Type B pancreatic cell (in vitro differentiated cells): Measurements from ENCODE around the gene TEAD1. TPM values are rescaled to one million over a fixed set of nuclear protein-coding genes. Genes with fewer than 3 reads are reported as not detected.

ENCODE experiments used
- DNase-seq: peaks from one replicate; pipeline ENCODE4 v3.0.0; 2021; ENCODE audit warnings: mixed read lengths; ENCODE audit not compliant: unreplicated experiment; ENCODE audit errors: extremely low spot score
- H3K27ac Mint-ChIP-seq: 2 replicates; pipeline ENCODE4 v1.8.0; 2021; ENCODE audit warnings: mild to moderate bottlenecking, mixed read lengths
- H3K27me3 Mint-ChIP-seq: 2 replicates; pipeline ENCODE4 v1.8.0; 2021; ENCODE audit warnings: mixed read lengths
- H3K36me3 Mint-ChIP-seq: 2 replicates; pipeline ENCODE4 v1.8.0; 2021; ENCODE audit warnings: mixed read lengths
- H3K4me1 Mint-ChIP-seq: one replicate; pipeline ENCODE4 v1.8.0; 2021; ENCODE audit warnings: mixed read lengths; ENCODE audit not compliant: unreplicated experiment
- H3K4me3 Mint-ChIP-seq: 2 replicates; pipeline ENCODE4 v1.8.0; 2021; ENCODE audit warnings: mild to moderate bottlenecking, mixed read lengths
- H3K9me3 Mint-ChIP-seq: 2 replicates; pipeline ENCODE4 v1.8.0; 2021; ENCODE audit warnings: mixed read lengths
- CTCF ChIP-seq: fragments of 200-600 bp; sonication (generic); conservative IDR thresholded peaks from 2 replicates; pipeline ENCODE4 v1.5.0; 2021; ENCODE audit warnings: antibody characterized with exemption, mild to moderate bottlenecking
- total RNA-seq: library from RNA; stranded (reverse); gene quantifications from 2 replicates; pipeline ENCODE4 v1.2.1, GENCODE V29; 2021; ENCODE audit warnings: low replicate concordance

Gene TEAD1
- total RNA-seq, 1 donor from 2014 or later = 91.8 TPM

GRCh38 chr11:12787847-12788246, 113.6 kb downstream of the TEAD1 start:
- H3K27ac Mint-ChIP-seq = no peak overlapping the region
- H3K27me3 Mint-ChIP-seq = no peaks in the 10 kb centered on the region
- H3K36me3 Mint-ChIP-seq = peaks cover 25% of the 10 kb centered on the region
- H3K9me3 Mint-ChIP-seq = no peaks in the 10 kb centered on the region
- DNase-seq = no peak
- no peak for TF ChIP-seq CTCF
- no peak overlapping the region for H3K4me3 Mint-ChIP-seq
- H3K4me1 Mint-ChIP-seq = peaks cover 33% of the 10 kb centered on the region

- peaks cover 31% of the 10 kb centered on the region for H3K4me1 Mint-ChIP-seq
These were observed 114.8 kb downstream of the TEAD1 start for GRCh38 chr11:12789054-12789453.

GRCh38 chr11:12789596-12790215, 115.5 kb downstream of the TEAD1 start:
- DNase-seq = no peak
- Mint-ChIP-seq H3K9me3 (no peaks in the 10 kb centered on the region), H3K4me3 (no peak overlapping the region), H3K27ac (no peak overlapping the region), H3K36me3 (peaks cover 15% of the 10 kb centered on the region), H3K4me1 (peaks cover 31% of the 10 kb centered on the region), H3K27me3 (no peaks in the 10 kb centered on the region)
- no peak for TF ChIP-seq CTCF

More at GRCh38 chr11:12789054-12789453, 114.8 kb downstream of the TEAD1 start:
- H3K27ac Mint-ChIP-seq = no peak overlapping the region
- H3K9me3 Mint-ChIP-seq = no peaks in the 10 kb centered on the region
- peaks cover 18% of the 10 kb centered on the region for H3K36me3 Mint-ChIP-seq
- no peak overlapping the region for H3K4me3 Mint-ChIP-seq
- TF ChIP-seq CTCF = no peak
- no peaks in the 10 kb centered on the region for H3K27me3 Mint-ChIP-seq
- DNase-seq = no peak

GRCh38 chr11:12790861-12791616, 116.8 kb downstream of the TEAD1 start:
- Mint-ChIP-seq H3K27ac (peak overlapping the region; percentile 48), H3K4me3 (no peak overlapping the region), H3K4me1 (peaks cover 37% of the 10 kb centered on the region), H3K27me3 (no peaks in the 10 kb centered on the region), H3K36me3 (peaks cover 12% of the 10 kb centered on the region), H3K9me3 (peaks cover 2% of the 10 kb centered on the region)
- no peak for TF ChIP-seq CTCF
- DNase-seq = no peak

- Mint-ChIP-seq H3K27ac (peak overlapping the region; percentile 48), H3K4me1 (peaks cover 34% of the 10 kb centered on the region), H3K36me3 (peaks cover 8% of the 10 kb centered on the region), H3K9me3 (peaks cover 5% of the 10 kb centered on the region), H3K4me3 (no peak overlapping the region), H3K27me3 (no peaks in the 10 kb centered on the region)
- DNase-seq = no peak
- TF ChIP-seq CTCF = no peak
These were observed 117.8 kb downstream of the TEAD1 start for GRCh38 chr11:12792018-12792417.
